HG03103 (cell line): ENCODE results near the gene TDP1.
"Not testable (repeated sequence)": the region's sequence is repeated elsewhere in the genome, so short reads cannot be mapped to it uniquely, and the experiment has no call there.

Source experiments
- ATAC-seq: cut with Tn5 transposase; IDR thresholded peaks from one replicate; pipeline ENCODE4 v1.9.1; 2021; ENCODE audit warnings: low read depth; ENCODE audit not compliant: unreplicated experiment

TDP1 gene

GRCh38 chr14:90089486-90089885 lies 133.8 kb downstream of the TDP1 start:
- ATAC-seq: not testable (repeated sequence)

DNA sequence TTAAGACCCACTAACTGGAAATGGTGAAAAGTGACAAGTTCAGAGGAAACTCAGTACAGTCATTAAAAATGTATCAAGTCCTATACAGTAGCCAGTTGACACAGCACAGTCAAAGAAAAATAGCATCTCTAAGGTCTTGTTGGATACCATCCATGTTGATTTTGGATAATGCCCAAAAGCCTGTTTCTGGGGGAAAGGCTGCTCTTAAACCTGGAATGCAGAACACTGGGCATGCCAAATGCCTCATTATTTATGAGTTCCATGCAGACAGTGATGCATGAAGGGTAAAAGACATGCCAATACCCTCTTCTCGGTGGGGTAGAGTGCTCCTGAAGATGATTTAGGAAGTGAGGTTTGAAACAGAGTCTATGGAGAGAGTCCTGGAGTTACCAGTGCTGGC lies 135.7 kb downstream of the TDP1 start:
- no peak for ATAC-seq

DNA sequence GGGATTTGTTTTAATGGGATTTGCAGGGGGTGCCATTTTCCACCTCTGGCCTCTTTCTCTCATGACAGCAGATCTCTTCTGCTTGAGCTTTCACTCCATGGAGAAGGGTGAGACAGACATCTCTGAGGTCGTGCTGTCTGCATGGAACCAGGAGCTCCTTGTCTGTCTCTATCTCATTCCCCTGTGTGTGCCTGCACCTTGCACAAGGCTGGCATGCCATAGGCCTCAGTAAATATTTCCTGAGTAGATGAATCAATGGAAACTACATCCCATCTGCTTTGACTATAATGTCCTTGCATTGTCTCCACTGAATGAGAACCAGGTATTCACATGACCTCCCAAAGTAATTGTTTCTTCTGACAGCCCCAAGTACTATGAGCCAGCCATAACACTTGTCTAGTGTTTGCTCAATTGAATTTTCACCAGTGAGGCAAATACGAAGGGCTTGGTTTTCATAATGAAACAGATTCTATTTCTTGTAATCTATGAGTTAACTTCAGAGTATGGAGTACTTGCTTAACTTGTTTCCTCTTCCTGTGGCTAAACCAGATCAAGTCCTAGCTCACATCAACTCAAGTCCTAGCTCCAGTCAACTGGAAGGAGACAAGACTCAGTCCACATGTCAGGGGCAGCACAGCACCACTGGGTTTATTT lies 138.3 kb downstream of the TDP1 start:
- no peak for ATAC-seq
